Stomach (tissue), 9 donors: ENCODE data around the gene APLP1. TPM values are rescaled to one million over a fixed set of nuclear protein-coding genes. Genes with fewer than 3 reads are reported as not detected.

Experiments
- DNase-seq, 2 donors: peaks; one replicate each; pipeline versions ENCODE4 v3.0.0 to v3.0.0-alpha.2; 2013 to 2019
- H3K27ac ChIP-seq, 5 donors: fragments of 200-600 bp in 4 of 5; sonication (generic) in 4 of 5; one replicate each; pipeline ENCODE4 v1.5.1; 2013 to 2019; ENCODE audit warnings: mild to moderate bottlenecking in 1 of 5, moderate library complexity in 1 of 5
- H3K27me3 ChIP-seq, 3 donors: fragments of 200-600 bp; sonication (generic); one replicate each; pipeline ENCODE4 v1.5.1; 2017 to 2019; ENCODE audit warnings: mixed run types in 1 of 3
- H3K36me3 ChIP-seq, 4 donors: fragments of 200-600 bp; sonication (generic); 1 replicate in 3 of 4; 2 replicates in 1 of 4; pipeline ENCODE4 v1.5.1; 2016 to 2019
- H3K4me1 ChIP-seq, 4 donors: fragments of 200-600 bp; sonication (generic); one replicate each; pipeline ENCODE4 v1.5.1; 2016 to 2019
- H3K4me3 ChIP-seq, 4 donors: fragments of 200-600 bp; sonication (generic) in 3 of 4; one replicate each; pipeline ENCODE4 v1.5.1; 2016 to 2019; ENCODE audit warnings: mild to moderate bottlenecking in 1 of 4
- H3K9me3 ChIP-seq, 4 donors: fragments of 200-600 bp; sonication (generic); one replicate each; pipeline ENCODE4 v1.5.1; 2016 to 2019
- CTCF ChIP-seq, 7 experiments: fragments of 450-650 bp in 4 of 7; fragments of 200-600 bp in 3 of 7; sonication (generic) in 3 of 7; IDR thresholded peaks; one replicate each; pipeline ENCODE4 v1.5.1; 2016 to 2019; ENCODE audit warnings: antibody characterized with exemption in 7 of 7, control low read depth in 2 of 7, mild to moderate bottlenecking in 1 of 7
- EP300 ChIP-seq: sonication (generic); formaldehyde crosslinking; IDR thresholded peaks from one replicate; pipeline ENCODE4 v1.6.1; 2017; ENCODE audit warnings: antibody characterized with exemption
- POLR2A ChIP-seq, 4 donors: fragments of 450-650 bp; IDR thresholded peaks; one replicate each; pipeline ENCODE4 v1.6.1; 2016; ENCODE audit warnings: antibody characterized with exemption in 4 of 4, control low read depth in 2 of 4, mild to moderate bottlenecking in 1 of 4, moderate library complexity in 1 of 4
- POLR2AphosphoS5 ChIP-seq, 3 donors: sonication (generic); formaldehyde crosslinking; IDR thresholded peaks; one replicate each; pipeline ENCODE4 v1.6.1; 2016; ENCODE audit warnings: antibody characterized with exemption in 3 of 3
- WGBS, 5 donors: extraction: QIAGEN DNeasy Blood & Tissue Kit in 3 of 5; methylation state at CpG; one replicate each; pipeline versions ENCODE4 v1.1.5 to v1.1.7; 2013 to 2018; 5-methylcytosine and 5-hydroxymethylcytosine counted together
- intact Hi-C: fragments of 100-400 bp; cut with DNase I; formaldehyde crosslinking; loops from one replicate; pipeline ENCODE4 v1.15.1; 2023; ENCODE audit warnings: low total_unique reads
- polyA plus RNA-seq, 3 donors: library from polyadenylated mRNA; stranded (reverse); fragments of 200-250 nt; gene quantifications; one replicate each; pipeline ENCODE4 v1.2.3, GENCODE V29; 2013
- total RNA-seq, 5 donors: library from RNA; depleted of rRNA; stranded (reverse); fragments of >200 nt; gene quantifications; one replicate each; pipeline versions ENCODE4 v1.1.0 to v1.2.3, GENCODE V29; 2014 to 2016
- donor health status: healthy with polysubstance abuse.
- donor health status: Bipolar disorder and iron deficiency.
- donor health status: healthy.

Gene APLP1
- total and polyA plus RNA-seq, 8 donors, result 5.3 to 76.5 (median 18.4) TPM

DNA sequence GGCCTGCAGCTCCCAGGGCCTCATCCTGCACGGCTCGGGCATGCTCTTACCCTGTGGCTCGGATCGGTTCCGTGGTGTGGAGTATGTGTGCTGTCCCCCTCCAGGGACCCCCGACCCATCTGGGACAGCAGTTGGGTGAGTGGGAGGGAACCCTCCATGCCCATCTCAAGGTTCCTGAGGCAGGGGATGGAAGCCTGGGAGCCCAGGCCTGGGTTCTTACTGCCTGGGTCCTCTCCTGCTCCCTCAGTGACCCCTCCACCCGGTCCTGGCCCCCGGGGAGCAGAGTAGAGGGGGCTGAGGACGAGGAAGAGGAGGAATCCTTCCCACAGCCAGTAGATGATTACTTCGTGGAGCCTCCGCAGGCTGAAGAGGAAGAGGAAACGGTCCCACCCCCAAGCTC, 3.2 kb downstream of the APLP1 start:
- Histone ChIP-seq H3K9me3 (no peaks in the 10 kb centered on the region), H3K27me3 (peaks cover 0 to 59% (median 17%) of the 10 kb centered on the region in 3 donors), H3K36me3 (peaks cover 0 to 15% (median 3%) of the 10 kb centered on the region in 4 donors), H3K4me3 (no peak overlapping the region), H3K4me1 (peaks cover 21 to 27% (median 24%) of the 10 kb centered on the region in 4 donors), H3K27ac (no peak overlapping the region)
- intact Hi-C loops, result no loop called here
- TF ChIP-seq EP300 (no peak), CTCF (IDR thresholded peaks at IDR 0.05) (no peak), POLR2AphosphoS5 (IDR thresholded peaks at IDR 0.05) (no peak), POLR2A (IDR thresholded peaks at IDR 0.05) (no peak)
- DNase-seq, result no peak
- WGBS, 5 donors, result 86 to 91% (median 88%) methylated on average over 12 of the region's 12 CpGs

GRCh38 chr19:35872180-35872579, 3.8 kb downstream of the APLP1 start:
- H3K27me3 ChIP-seq, result peaks cover 0 to 53% (median 17%) of the 10 kb centered on the region in 3 donors
- intact Hi-C loops, result no loop called here
- TF ChIP-seq POLR2AphosphoS5 (IDR thresholded peaks at IDR 0.05), result no peak
- no peak for TF ChIP-seq CTCF (IDR thresholded peaks at IDR 0.05)
- no peak for TF ChIP-seq POLR2A (IDR thresholded peaks at IDR 0.05)
- TF ChIP-seq EP300, result no peak
- no peak overlapping the region for H3K4me3 ChIP-seq
- no peak overlapping the region for H3K27ac ChIP-seq
- H3K9me3 ChIP-seq, result no peaks in the 10 kb centered on the region
- 74 to 86% (median 78%) methylated on average over 5 of the region's 5 CpGs for WGBS, 5 donors
- peaks cover 0 to 20% (median 3%) of the 10 kb centered on the region in 4 donors for H3K36me3 ChIP-seq
- DNase-seq, result no peak
- H3K4me1 ChIP-seq, result peaks cover 21 to 27% (median 24%) of the 10 kb centered on the region in 4 donors

DNA sequence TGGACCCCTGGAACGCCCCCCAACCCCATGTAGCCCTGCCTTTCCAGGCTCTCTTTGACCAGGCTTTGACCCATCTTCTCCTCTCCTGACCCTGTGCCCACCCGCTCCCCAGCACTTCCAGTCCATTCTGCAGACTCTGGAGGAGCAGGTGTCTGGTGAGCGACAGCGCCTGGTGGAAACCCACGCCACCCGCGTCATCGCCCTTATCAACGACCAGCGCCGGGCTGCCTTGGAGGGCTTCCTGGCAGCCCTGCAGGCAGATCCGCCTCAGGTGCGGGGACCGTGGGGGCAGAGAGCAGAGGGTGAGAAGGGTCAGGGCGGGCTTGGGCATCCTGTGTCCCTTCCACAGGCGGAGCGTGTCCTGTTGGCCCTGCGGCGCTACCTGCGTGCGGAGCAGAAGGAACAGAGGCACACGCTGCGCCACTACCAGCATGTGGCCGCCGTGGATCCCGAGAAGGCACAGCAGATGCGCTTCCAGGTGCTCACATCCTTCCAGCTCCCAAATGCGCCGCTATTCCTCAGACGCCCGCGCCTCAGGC, 6.1 kb downstream of the APLP1 start:
- 90 to 96% (median 94%) methylated on average over 26 to 32 of the region's 32 CpGs for WGBS, 5 donors
- DNase-seq, result no peak
- Histone ChIP-seq H3K9me3 (no peaks in the 10 kb centered on the region), H3K36me3 (peaks cover 0 to 20% (median 3%) of the 10 kb centered on the region in 4 donors), H3K27me3 (peaks cover 0 to 47% (median 11%) of the 10 kb centered on the region in 3 donors), H3K4me1 (peaks cover 7 to 14% (median 10%) of the 10 kb centered on the region in 4 donors), H3K4me3 (no peak overlapping the region), H3K27ac (no peak overlapping the region)
- intact Hi-C loops, result no loop called here
- no peak for TF ChIP-seq CTCF (IDR thresholded peaks at IDR 0.05)
- no peak for TF ChIP-seq POLR2AphosphoS5 (IDR thresholded peaks at IDR 0.05)
- no peak for TF ChIP-seq POLR2A (IDR thresholded peaks at IDR 0.05)
- TF ChIP-seq EP300, result no peak

- Histone ChIP-seq H3K4me1 (peaks cover 0 to 10% (median 2%) of the 10 kb centered on the region in 4 donors), H3K36me3 (peaks cover 0 to 20% (median 0%) of the 10 kb centered on the region in 4 donors), H3K9me3 (no peaks in the 10 kb centered on the region), H3K4me3 (no peak overlapping the region), H3K27ac (no peak overlapping the region), H3K27me3 (peaks cover 0 to 24% (median 0%) of the 10 kb centered on the region in 3 donors)
- intact Hi-C loops, result no loop called here
- TF ChIP-seq EP300 (no peak), CTCF (IDR thresholded peaks at IDR 0.05) (no peak), POLR2A (IDR thresholded peaks at IDR 0.05) (no peak), POLR2AphosphoS5 (IDR thresholded peaks at IDR 0.05) (no peak)
- 47 to 69% (median 61%) methylated on average over 15 to 23 of the region's 23 CpGs for WGBS, 5 donors
- no peak for DNase-seq
Measured at GRCh38 chr19:35879068-35879467, 10.7 kb downstream of the APLP1 start.
